KMS-11 (cell line): ENCODE results near the gene POU2F1.

Source experiments
- H2AFZ ChIP-seq: fragments of 200-600 bp; sonication (generic); 2 replicates; pipeline ENCODE4 v1.6.1; 2016; ENCODE audit warnings: antibody characterized with exemption, mixed run types, low read depth
- H3K27ac ChIP-seq: fragments of 200-600 bp; sonication (generic); 2 replicates; pipeline ENCODE4 v1.6.1; 2016; ENCODE audit warnings: mild to moderate bottlenecking, mixed run types
- H3K27me3 ChIP-seq: fragments of 200-600 bp; sonication (generic); 2 replicates; pipeline ENCODE4 v1.6.1; 2017; ENCODE audit warnings: mild to moderate bottlenecking, low read depth, mixed run types, moderate library complexity; ENCODE audit not compliant: insufficient read depth
- H3K36me3 ChIP-seq: fragments of 200-600 bp; sonication (generic); 2 replicates; pipeline ENCODE4 v1.6.1; 2017; ENCODE audit warnings: mild to moderate bottlenecking, mixed run types; ENCODE audit not compliant: insufficient read depth
- H3K4me1 ChIP-seq: fragments of 200-600 bp; sonication (generic); 2 replicates; pipeline ENCODE4 v1.6.1; 2016; ENCODE audit warnings: mild to moderate bottlenecking, low read depth, mixed run types; ENCODE audit not compliant: poor library complexity, severe bottlenecking
- H3K4me2 ChIP-seq: fragments of 200-600 bp; sonication (generic); 2 replicates; pipeline ENCODE4 v1.7.0; 2016; ENCODE audit warnings: mild to moderate bottlenecking, mixed run types
- H3K4me3 ChIP-seq: fragments of 200-600 bp; sonication (generic); IDR thresholded peaks from 2 replicates; pipeline ENCODE4 v1.6.1; 2017; ENCODE audit warnings: low read depth, low read length, mixed read lengths; ENCODE audit not compliant: insufficient read depth
- H3K79me2 ChIP-seq: fragments of 200-600 bp; sonication (generic); 2 replicates; pipeline ENCODE4 v1.6.1; 2016; ENCODE audit warnings: low read depth, mixed run types; ENCODE audit not compliant: insufficient read depth
- H3K9ac ChIP-seq: fragments of 200-600 bp; sonication (generic); 2 replicates; pipeline ENCODE4 v1.6.1; 2016; ENCODE audit warnings: mild to moderate bottlenecking, mixed run types
- H4K20me1 ChIP-seq: fragments of 200-600 bp; sonication (generic); 2 replicates; pipeline ENCODE4 v1.6.1; 2016; ENCODE audit warnings: mild to moderate bottlenecking, mixed run types; ENCODE audit not compliant: insufficient read depth
- TF ChIP-seq, protein P1 (sequence below): fragments of 200-600 bp; sonication (generic); conservative IDR thresholded peaks from 2 replicates; pipeline ENCODE4 v1.6.1; 2017; ENCODE audit warnings: low read depth, mild to moderate bottlenecking, antibody characterized with exemption, low read length, moderate library complexity, mixed read lengths

Gene POU2F1

DNA sequence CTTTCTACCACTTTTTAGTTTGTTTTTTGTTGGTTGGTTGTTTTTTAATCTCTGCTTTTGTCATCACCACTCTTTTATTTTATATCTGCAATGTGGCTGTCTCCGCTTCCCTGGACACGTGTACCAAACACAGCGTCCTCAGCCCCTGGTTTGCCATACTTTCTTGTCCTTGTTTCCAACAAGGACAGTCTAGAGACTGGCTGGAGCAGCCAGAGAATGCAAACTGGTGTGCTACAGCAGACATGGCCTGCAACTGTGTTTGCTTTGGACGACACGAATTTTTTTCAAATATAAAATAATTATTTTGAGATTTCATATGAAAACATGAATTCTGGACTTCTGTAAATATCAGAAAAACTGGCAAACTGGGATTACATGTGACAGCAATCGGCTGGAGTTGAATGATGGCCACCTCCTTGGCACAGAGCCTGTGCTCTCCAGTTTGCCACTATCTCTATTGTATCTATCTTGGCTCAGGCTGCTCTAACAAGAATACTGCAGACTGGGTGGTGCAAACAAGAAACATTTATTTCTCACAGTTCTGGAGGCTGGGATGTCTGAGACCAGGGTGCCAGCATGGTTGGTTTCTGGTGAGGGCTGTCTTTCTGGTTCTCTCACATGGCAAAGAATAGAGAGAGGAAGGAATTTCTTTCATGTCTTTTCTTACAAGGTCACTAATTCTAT, 34.6 kb upstream of the POU2F1 start:
- no peak overlapping the region for H3K9ac ChIP-seq
- TF ChIP-seq, protein P1, sequence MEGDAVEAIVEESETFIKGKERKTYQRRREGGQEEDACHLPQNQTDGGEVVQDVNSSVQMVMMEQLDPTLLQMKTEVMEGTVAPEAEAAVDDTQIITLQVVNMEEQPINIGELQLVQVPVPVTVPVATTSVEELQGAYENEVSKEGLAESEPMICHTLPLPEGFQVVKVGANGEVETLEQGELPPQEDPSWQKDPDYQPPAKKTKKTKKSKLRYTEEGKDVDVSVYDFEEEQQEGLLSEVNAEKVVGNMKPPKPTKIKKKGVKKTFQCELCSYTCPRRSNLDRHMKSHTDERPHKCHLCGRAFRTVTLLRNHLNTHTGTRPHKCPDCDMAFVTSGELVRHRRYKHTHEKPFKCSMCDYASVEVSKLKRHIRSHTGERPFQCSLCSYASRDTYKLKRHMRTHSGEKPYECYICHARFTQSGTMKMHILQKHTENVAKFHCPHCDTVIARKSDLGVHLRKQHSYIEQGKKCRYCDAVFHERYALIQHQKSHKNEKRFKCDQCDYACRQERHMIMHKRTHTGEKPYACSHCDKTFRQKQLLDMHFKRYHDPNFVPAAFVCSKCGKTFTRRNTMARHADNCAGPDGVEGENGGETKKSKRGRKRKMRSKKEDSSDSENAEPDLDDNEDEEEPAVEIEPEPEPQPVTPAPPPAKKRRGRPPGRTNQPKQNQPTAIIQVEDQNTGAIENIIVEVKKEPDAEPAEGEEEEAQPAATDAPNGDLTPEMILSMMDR, result no peak

GRCh38 chr1:167186771-167187170, 33.9 kb upstream of the POU2F1 start:
- Histone ChIP-seq H3K4me1 (no peaks in the 10 kb centered on the region), H3K27ac (no peak overlapping the region), H3K4me2 (no peak overlapping the region), H4K20me1 (no peaks in the 10 kb centered on the region), H3K79me2 (no peaks in the 10 kb centered on the region), H3K27me3 (no peaks in the 10 kb centered on the region), H3K36me3 (no peaks in the 10 kb centered on the region), H2AFZ (no peak overlapping the region), H3K4me3 (no peak overlapping the region), H3K9ac (no peak overlapping the region)
- TF ChIP-seq, protein P1, result no peak

More for the DNA sequence above, 34.6 kb upstream of the POU2F1 start:
- Histone ChIP-seq H3K4me1 (no peaks in the 10 kb centered on the region), H3K27ac (no peak overlapping the region), H3K79me2 (no peaks in the 10 kb centered on the region), H3K4me2 (no peak overlapping the region), H4K20me1 (no peaks in the 10 kb centered on the region), H3K27me3 (no peaks in the 10 kb centered on the region), H3K4me3 (no peak overlapping the region), H3K36me3 (no peaks in the 10 kb centered on the region), H2AFZ (no peak overlapping the region)

DNA sequence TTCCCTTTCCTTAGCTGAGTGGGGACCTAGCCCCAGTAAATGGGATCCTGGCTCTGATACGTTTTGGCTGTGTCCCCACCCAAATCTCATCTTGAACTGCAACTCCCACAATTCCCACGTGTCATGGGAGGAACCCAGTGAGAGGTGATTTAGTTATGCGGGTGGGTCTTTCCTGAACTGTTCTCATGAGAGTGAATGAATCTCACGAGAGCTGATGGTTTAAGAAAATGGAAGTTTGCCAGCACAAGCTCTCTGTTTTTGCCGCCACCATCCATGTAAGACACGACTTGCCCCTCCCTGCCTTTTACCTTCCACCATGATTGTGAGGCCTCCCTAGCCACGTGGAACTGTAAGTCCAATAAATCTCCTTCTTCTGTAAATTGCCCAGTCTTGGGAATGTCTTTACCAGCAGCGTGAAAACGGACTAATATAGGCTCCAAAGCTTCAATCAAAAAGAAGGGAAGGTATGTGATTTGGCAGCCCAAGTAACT, 29.9 kb upstream of the POU2F1 start:
- Histone ChIP-seq H3K36me3 (no peaks in the 10 kb centered on the region), H4K20me1 (no peaks in the 10 kb centered on the region), H3K4me2 (no peak overlapping the region), H3K4me3 (no peak overlapping the region), H3K4me1 (no peaks in the 10 kb centered on the region), H3K27ac (no peak overlapping the region), H2AFZ (no peak overlapping the region), H3K9ac (no peak overlapping the region), H3K79me2 (no peaks in the 10 kb centered on the region), H3K27me3 (no peaks in the 10 kb centered on the region)
- TF ChIP-seq, protein P1, result no peak

DNA sequence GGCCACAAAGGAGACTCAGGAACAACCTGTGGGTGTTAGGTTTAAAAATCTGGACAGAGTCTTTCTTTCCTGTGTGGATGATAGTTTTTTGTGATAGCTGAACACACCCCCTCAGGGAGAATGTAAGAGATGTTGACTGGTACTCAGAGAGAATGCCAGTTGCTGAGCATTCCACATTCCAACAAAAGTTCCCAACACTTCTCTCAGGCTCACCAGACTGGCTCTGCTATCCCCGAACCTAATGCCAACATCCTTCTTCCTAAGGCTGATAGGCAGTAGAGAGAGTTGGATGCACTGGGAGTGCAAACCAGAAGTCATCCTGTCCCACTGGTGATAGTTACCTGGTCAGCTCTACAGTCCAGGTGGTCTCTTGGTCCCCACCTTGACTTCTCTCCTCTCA, 28.7 kb upstream of the POU2F1 start:
- Histone ChIP-seq H3K27me3 (no peaks in the 10 kb centered on the region), H4K20me1 (no peaks in the 10 kb centered on the region), H3K4me3 (no peak overlapping the region), H2AFZ (no peak overlapping the region), H3K9ac (no peak overlapping the region), H3K27ac (no peak overlapping the region), H3K4me1 (no peaks in the 10 kb centered on the region), H3K4me2 (no peak overlapping the region), H3K79me2 (no peaks in the 10 kb centered on the region), H3K36me3 (no peaks in the 10 kb centered on the region)
- TF ChIP-seq, protein P1, result no peak
